Umbilical cord (tissue), 2 donors: ENCODE data around the gene SLC6A18. TPM values are rescaled to one million over a fixed set of nuclear protein-coding genes. Genes with fewer than 3 reads are reported as not detected.

Experiments used
- DNase-seq: peaks from one replicate; pipeline ENCODE4 v3.0.0-alpha.2; 2015; ENCODE audit warnings: low spot score
- total RNA-seq: library from RNA; depleted of rRNA; stranded (reverse); fragments of >200 nt; gene quantifications from one replicate; pipeline ENCODE4 v1.2.3, GENCODE V29; 2014; ENCODE audit warnings: low replicate concordance; ENCODE audit not compliant: insufficient read depth

Gene SLC6A18
- total RNA-seq, 1 donor from 2014 or later: not detected

DNA sequence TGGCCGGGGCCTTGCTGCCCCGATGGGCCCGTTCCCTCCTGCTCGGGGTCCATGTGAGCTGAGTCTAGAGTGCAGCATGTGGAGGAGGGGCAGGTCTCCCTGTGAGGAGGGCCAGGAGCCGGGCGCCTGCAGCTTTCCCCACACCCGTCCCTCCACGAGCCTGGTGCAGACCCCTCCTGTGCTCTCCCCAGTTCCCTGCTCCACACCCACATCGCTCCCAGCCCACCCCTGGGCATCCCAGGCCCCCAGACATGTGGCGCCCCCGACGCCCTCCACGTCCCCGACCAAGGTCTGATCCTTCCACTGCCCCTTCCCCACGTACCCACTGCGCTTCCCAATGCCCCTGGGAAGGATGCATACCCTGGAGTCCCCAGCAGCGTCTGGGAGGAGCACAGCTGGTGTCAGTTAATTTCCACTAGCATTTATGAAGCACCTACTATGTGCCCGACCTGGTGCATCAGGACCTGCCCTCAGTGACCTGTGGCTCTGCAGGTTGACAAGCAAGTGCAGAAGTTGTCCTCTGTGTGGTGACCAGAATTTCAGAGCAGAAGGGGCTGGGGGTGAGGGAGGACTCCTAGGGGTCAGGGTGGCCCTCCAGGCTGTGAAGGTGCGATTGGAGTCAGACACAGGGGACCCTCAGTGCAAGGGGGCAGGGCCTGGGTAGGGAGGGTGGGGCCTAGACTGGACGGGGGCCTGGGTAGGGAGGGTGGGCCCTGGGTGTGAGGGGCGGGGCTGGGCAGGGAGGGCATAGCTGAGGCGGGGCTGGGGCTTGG lies 10.8 kb upstream of the SLC6A18 start:
- no peak for DNase-seq

DNA sequence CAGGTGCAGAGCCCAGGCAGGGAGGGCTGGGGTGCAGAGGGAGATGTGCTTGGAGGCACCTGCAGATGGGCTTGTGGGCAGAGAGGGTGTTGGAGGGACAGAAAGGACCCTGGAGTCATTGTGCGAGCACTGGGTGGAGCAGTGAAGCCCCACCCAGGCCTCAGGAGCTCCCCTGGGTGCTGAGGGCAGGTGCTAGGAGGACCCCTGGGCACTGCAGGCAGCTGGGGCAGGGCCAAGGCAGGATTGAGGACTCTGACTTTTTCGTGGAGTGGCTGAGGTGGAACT lies 10.3 kb upstream of the SLC6A18 start:
- no peak for DNase-seq

DNA sequence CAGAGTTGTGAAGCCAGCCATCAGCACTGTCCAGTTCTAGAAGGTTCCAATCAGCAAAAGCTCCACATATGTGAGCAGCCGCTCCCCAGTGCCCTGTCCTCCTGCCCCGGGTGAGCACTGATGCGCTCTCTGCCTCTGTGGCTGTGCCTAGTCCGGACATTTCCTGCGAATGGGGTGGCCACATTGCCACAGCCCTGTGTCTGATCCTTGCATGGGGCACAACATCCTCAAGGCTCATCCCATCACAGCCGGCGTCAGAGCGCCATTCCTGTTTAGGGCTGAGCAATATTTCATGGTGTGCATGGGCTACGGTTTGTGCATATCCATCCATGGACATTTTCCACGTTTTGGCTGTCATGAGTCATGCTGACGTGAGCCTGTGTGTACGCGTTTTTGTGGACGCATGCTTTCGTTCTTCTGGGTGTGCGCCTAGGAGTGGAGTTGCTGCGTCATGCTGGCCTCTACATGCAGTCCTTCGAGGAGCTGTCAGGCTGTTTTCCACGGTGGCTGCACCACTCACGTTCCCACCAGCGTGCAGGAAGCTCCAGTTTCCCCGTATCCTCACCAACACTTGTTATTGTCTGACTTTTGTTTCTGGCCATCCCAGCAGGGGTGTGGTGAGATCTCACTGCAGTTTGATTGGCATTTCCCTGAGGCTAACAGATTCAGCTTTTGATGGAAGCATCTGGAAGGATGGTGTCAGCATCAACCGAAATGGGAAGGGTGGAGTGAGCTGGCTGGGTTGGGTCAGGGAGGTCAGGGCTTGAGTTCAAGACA lies 9.7 kb upstream of the SLC6A18 start:
- no peak for DNase-seq

DNA sequence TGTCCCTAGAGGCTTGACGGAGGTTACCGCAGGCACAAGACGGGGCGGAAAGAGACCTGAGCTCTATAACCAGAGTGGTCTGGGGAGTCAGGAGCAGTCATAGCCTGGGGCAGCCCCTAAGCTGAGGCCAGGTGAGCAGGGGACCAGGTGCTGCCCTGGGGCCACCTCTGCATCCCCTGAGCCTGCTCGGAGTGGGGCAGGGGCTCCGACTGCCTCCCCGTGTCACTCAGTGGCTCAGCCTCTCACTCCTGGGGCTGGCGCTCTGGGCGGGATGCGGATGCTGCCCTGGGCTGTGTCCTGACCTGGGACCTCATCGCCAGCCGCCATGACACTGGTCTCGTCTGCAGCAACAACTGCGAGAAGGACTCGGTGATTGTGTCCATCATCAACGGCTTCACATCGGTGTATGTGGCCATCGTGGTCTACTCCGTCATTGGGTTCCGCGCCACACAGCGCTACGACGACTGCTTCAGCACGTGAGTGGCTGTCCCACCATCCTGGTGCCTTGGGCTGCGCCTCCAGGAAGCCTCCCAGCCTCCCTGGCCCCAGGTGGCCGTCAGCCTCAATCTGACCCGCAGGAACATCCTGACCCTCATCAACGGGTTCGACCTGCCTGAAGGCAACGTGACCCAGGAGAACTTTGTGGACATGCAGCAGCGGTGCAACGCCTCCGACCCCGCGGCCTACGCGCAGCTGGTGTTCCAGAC lies 8.8 kb upstream of the SLC6A18 start:
- no peak for DNase-seq

GRCh38 chr5:1216918-1217295 lies 8.3 kb upstream of the SLC6A18 start:
- DNase-seq: no peak

- DNase-seq: no peak
These were observed 7.5 kb upstream of the SLC6A18 start for GRCh38 chr5:1217596-1218206.

DNA sequence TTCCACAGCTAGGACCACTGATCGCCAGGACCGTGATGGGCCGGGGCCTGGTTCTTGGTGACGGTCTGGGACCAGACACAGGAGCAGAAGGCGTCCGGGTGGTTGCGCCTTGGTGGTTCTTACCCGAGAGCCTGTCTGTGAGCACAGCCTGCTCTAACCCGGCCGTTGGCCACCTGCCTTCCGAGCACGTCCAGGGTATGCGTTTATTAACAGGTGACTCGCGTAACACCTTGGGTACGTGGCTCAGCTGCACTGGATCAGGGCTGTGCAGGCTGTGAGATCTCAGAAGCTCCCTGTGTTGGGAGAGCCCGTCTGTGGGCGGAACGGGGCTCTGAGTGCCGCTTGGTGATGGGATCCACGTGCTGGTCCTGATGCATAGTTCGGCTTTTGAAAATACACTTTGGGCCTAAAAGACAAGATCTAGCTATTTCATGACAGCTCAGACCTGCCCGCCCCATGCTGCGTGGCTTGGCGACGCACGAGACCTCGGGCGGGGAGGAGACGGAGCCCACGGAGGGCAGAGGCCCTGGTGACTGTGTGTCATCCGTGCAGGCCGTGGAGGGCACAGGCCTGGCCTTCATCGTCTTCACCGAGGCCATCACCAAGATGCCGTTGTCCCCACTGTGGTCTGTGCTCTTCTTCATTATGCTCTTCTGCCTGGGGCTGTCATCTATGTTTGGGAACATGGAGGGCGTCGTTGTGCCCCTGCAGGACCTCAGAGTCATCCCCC lies 6.7 kb upstream of the SLC6A18 start:
- no peak for DNase-seq

DNA sequence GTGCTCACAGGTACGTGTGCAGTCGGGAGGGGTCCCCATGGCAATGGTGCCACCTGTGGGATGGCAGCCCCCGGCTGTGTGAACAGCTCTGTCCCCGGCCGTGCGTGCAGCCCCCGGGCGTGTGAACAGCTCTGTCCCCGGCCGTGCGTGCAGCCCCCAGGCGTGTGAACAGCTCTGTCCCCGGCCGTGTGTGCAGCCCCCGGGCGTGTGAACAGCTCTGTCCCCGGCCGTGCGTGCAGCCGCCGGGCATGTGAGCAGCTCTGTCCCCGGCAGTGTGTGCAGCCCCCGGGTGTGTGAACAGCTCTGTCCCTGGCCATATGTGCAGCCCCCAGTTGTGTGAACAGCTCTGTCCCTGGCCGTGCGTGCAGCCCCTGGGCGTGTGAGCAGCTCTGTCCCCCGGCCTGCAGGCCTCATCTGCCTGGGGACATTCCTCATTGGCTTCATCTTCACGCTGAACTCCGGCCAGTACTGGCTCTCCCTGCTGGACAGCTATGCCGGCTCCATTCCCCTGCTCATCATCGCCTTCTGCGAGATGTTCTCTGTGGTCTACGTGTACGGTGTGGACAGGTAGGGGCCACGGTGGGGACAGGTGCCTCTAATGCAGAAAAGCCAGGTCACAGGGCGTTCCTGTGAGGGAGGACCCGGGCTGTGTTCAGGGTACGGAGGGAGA lies 5.9 kb upstream of the SLC6A18 start:
- no peak for DNase-seq

DNA sequence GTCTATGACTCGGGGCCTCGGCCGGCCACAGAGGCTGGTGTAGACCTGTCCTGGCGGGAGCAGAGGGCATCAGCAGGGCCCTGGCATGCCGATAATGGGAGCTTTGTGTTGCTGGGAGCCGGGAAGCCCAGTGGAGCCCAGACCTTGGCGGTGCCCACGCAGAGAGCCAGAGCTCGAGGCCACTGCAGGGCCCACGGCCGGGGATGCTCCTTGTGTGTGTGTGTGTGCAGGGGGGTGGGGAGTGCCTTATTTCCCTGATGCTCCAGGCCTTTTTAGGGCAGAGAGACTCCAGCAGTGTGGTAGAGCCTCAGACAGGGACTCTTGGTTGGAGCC lies 5.4 kb upstream of the SLC6A18 start:
- DNase-seq: no peak

- DNase-seq: no peak
These were observed 4.8 kb upstream of the SLC6A18 start for GRCh38 chr5:1220351-1220750.

DNA sequence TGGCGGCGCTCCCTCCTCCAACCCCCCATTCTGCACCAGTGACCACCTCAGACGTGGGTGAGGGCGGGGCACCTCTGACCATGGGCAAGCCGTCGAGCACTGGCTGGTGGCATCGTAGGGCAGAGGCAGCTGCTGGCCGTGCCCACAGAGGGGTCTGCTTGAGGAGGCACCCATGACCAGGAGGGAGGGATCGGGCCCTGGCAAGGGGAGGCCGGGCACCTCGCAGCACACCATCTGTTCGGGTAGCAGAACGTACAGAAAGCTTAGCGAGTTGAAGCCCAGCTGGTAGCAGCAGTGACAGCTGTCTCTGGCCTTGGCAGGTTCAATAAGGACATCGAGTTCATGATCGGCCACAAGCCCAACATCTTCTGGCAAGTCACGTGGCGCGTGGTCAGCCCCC lies 4.3 kb upstream of the SLC6A18 start:
- DNase-seq: no peak

DNA sequence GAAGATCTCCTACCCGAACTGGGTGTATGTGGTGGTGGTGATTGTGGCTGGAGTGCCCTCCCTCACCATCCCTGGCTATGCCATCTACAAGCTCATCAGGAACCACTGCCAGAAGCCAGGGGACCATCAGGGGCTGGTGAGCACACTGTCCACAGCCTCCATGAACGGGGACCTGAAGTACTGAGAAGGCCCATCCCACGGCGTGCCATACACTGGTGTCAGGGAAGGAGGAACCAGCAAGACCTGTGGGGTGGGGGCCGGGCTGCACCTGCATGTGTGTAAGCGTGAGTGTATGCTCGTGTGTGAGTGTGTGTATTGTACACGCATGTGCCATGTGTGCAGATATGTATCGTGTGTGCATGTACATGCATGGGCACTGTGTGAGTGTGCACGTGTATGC lies 3.5 kb upstream of the SLC6A18 start:
- no peak for DNase-seq

DNA sequence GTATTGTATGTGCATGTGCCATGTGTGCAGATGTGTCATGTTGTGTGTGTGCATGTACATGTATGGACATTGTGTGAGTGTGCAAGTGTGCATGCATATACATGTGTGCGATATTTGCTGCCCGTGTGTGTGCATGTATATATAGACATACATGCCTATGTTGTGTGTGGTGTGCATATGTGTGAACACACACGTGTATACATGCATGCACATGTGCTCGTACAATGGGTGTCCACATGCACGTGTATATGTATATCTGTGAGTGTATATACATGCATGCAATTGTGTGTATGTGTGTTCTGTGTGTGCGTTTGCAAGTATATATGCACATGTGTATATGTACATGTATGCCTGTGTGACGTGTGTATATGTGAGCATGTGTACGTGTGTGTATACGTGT lies 3.0 kb upstream of the SLC6A18 start:
- no peak for DNase-seq

DNA sequence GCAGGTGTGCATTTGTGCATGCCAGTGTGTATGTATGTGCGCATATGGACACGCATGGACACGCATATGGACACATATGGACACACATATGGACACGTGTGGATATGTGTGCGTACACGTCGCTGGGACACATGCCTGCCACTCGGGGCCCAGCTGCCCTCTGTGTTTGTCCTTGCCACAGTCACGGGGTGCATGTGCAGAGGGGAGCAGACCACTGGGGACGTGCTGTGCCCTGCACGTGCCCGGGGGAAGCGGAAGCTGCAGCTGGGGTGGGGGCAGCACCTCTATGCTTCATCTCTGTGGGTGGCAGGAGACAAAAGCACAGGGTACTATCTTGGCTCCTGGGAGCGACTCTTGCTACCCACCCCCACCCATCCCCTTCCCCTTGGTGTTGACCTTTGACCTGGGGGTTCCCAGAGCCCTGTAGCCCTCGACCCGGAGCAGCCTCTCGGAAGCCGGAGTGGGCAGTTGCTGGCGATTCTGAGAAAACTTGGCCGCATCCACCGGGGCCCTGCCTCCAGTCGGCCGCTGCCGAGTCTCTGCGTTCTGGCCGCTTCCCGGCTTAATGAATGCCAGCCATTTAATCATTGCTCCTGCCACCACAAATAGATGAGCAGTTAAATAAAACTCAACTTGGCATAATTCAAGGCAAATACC lies 2.4 kb upstream of the SLC6A18 start:
- DNase-seq: no peak

- no peak for DNase-seq
These were observed 1.9 kb upstream of the SLC6A18 start for GRCh38 chr5:1223278-1223670.

DNA sequence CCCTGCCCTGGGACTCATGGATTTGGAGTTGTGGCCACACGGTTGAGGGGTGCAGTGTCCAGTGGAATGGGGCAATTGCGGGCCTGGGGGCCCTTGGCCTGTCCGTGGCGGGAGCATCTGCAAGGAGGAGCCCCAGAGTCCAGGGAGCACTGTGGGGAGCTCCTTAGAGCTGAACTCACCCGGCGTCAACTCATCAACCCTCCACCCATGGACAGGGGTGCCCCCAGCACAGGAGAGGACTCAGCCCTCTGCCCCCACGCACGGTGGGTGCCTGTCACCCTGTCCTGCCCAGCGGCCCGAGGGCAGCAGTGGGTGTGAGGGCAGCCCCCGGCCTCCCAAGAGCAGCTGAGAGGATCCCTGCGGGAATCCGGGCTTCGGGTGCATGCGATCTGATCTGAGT lies 550 bp upstream of the SLC6A18 start:
- no peak for DNase-seq

DNA sequence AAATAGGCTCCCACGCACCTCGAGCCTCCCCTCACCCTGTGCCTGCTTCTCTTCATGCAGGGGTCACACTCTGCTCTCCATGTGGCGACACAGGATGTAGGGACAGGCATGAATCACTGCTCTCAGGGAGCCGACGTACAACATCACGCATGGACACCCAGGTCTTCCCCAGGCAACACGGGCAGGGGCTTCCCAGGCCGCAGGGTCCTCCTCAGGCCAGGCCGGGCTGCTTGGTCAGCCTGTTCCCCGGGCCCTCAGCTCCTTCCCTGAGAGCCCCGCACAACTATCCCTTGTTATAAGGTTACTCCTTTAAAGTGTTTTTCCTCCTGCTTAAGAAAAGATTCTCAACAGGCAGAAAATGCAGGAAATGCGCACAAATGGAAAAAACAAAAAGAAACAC lies 1.1 kb downstream of the SLC6A18 start:
- DNase-seq: no peak

- no peak for DNase-seq
These were observed 1.8 kb downstream of the SLC6A18 start for GRCh38 chr5:1226839-1227581.

DNA sequence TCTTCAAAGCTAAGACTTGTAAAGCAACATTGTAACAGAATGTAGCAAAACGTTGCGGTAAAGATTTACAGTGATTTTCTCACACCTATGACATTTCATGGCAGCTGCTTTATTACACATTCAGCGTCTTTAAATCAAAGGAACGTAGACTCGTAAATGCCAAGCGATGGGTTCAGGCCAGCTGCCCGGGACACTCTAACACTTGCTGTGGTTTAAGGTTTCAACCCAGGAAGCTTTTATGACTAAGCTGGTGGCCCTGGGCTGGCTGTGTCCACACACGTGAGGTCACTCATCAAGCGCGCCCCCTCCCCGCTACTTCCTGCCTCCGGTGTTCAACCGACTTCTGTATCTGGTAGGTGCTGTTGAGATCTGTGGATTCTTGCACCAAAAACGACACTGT lies 2.5 kb downstream of the SLC6A18 start:
- no peak for DNase-seq

DNA sequence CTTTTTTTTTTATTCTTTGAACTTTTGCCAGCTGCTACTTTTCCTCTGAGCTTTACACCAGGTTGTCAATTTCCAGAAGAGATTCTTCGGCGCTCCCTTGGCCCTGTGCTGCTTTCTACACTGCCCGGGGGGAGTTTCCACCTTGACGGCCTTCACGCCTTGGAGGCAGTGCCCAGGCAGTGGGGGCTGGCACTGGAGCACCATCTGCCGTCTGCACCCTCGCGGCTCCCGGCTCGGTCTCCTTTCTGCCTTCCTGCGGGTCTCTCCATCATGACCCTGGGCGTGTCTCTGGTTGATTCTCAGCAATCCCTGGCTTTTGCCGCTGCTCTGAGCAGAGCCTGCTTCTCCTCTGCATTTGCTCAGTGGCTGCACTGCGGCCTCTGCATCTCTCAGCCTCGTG lies 2.9 kb downstream of the SLC6A18 start:
- no peak for DNase-seq
